Brain microvascular endothelial cell (primary cell): ENCODE results near the gene RAB27A.
"Not testable (repeated sequence)": the region's sequence is repeated elsewhere in the genome, so short reads cannot be mapped to it uniquely, and the experiment has no call there.

Experiments
- DNase-seq: peaks from one replicate; pipeline ENCODE4 v3.0.0-alpha.2; 2020
- H3K27ac ChIP-seq: fragments of 250-450 bp; sonication (Bioruptor Pico); 2 replicates; pipeline ENCODE4 v1.5.1; 2020; ENCODE audit warnings: mild to moderate bottlenecking, moderate library complexity
- H3K27me3 ChIP-seq: fragments of 250-450 bp; sonication (Bioruptor Pico); replicated peaks from 2 replicates; pipeline ENCODE4 v1.5.1; 2020; ENCODE audit warnings: mild to moderate bottlenecking
- H3K36me3 ChIP-seq: fragments of 250-450 bp; sonication (Bioruptor Pico); replicated peaks from 2 replicates; pipeline ENCODE4 v1.5.1; 2020; ENCODE audit warnings: mild to moderate bottlenecking
- H3K4me3 ChIP-seq: 2 replicates; pipeline ENCODE4 v1.5.1; 2011; ENCODE audit warnings: low read depth, mild to moderate bottlenecking, control low read depth, low read length, moderate library complexity
- in situ Hi-C: cut with HindIII; loops from 2 replicates; pipeline ENCODE4 v1.10.0; 2017; ENCODE audit warnings: low sequenced_read_pairs, low pct_ligation_motif_present
- TF ChIP-seq, protein P1 (sequence below): IDR thresholded peaks from 2 replicates; pipeline ENCODE4 v1.5.1; 2011; ENCODE audit warnings: low read depth, mild to moderate bottlenecking, moderate library complexity, low read length, control low read depth, inconsistent platforms; ENCODE audit errors: missing control alignments

Gene RAB27A

DNA sequence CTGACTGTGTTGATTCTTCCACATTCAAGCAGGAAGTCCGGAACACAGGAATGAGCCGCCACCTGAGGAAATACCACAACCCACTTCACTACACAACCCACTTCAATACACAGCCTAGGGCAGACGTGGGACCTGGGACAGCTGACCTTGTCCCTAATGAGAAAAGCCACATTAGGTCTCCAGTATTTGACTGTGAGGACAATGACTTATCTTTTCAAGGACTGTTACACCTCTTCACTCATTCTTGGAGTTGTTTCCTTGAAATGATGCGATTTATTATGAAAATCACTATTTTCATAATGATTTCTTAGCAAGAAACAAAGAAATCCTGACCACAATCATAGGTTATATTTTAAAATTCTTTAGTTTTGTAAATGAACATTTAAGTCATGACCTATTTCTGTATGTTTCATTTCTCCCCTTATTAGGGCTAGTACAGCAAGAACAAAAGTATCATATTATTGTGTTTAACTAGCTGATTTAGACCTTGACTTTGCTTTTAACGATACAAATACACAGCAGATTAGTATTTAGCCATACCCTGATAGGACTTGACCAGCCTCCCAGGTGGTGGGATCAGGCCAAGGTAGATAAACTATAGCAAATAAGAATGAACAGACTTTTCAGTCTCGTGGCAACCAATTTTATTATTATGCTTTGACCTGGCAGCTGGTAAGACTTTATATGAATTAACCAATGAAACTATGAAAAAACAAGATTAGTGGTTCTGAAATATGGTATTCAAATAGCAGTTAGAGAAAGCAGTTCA lies 6.0 kb downstream of the RAB27A start:
- H3K4me3 ChIP-seq = no peak overlapping the region
- no peak overlapping the region for H3K27ac ChIP-seq
- no peak for DNase-seq
- in situ Hi-C loops = no loop called here
- H3K36me3 ChIP-seq = no peaks in the 10 kb centered on the region
- TF ChIP-seq, protein P1, sequence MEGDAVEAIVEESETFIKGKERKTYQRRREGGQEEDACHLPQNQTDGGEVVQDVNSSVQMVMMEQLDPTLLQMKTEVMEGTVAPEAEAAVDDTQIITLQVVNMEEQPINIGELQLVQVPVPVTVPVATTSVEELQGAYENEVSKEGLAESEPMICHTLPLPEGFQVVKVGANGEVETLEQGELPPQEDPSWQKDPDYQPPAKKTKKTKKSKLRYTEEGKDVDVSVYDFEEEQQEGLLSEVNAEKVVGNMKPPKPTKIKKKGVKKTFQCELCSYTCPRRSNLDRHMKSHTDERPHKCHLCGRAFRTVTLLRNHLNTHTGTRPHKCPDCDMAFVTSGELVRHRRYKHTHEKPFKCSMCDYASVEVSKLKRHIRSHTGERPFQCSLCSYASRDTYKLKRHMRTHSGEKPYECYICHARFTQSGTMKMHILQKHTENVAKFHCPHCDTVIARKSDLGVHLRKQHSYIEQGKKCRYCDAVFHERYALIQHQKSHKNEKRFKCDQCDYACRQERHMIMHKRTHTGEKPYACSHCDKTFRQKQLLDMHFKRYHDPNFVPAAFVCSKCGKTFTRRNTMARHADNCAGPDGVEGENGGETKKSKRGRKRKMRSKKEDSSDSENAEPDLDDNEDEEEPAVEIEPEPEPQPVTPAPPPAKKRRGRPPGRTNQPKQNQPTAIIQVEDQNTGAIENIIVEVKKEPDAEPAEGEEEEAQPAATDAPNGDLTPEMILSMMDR = no peak
- H3K27me3 ChIP-seq = no peaks in the 10 kb centered on the region

DNA sequence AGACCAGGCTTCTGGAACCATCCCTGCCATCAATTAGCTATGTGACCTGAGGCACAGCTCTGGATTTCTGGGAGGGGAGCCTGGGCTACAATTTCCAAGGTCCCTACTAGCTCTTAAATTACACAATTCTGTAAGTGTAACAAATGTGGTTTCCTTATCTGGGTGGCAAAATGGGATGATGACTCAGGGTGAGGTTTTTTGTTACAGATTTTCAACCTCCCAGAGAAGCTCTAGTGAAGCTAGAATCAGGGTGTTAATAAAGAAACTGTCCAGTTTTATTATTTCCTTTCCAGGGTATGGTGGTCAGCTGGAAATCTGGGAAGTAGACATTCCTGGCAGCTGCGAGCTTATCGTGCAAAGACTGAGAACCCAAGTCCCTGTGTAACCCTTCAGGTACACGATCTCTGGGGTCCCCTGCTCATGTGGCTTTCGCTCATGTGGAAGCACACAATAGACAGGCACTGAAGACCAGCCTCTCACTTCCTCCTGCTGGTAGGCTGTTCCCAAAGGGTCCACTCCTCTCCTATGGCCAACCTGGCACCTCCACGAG lies 7.3 kb downstream of the RAB27A start:
- no peaks in the 10 kb centered on the region for H3K36me3 ChIP-seq
- TF ChIP-seq, protein P1 = peak; percentile 13
- H3K27ac ChIP-seq = peak overlapping the region; percentile 47
- no peak overlapping the region for H3K4me3 ChIP-seq
- in situ Hi-C loops = no loop called here
- H3K27me3 ChIP-seq = no peaks in the 10 kb centered on the region
- peak; percentile 72 for DNase-seq

GRCh38 chr15:55281517-55282228 lies 7.9 kb downstream of the RAB27A start:
- DNase-seq = no peak
- Histone ChIP-seq H3K27me3 (no peaks in the 10 kb centered on the region), H3K4me3 (no peak overlapping the region), H3K27ac (peak overlapping the region; percentile 47), H3K36me3 (no peaks in the 10 kb centered on the region)
- TF ChIP-seq, protein P1 = no peak
- in situ Hi-C loops = no loop called here

DNA sequence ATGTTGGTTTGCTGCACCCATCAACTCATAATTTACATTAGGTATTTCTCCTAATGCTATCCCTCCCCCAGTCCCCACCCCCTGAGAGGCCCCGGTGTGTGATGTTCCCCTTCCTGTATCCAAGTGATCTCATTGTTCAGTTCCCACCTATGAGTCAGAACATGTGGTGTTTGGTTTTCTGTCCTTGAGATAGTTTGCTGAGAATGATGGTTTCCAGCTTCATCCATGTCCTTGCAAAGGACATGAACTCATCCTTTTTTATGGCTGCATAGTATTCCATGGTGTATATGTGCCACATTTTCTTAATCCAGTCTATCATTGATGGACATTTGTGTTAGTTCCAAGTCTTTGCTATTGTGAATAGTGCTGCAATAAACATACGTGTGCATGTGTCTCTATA lies 9.0 kb downstream of the RAB27A start:
- peak overlapping the region; percentile 91 for H3K27ac ChIP-seq
- in situ Hi-C loops, H3K4me3 ChIP-seq, H3K27me3 ChIP-seq, H3K36me3 ChIP-seq: not testable (repeated sequence)
- DNase-seq = peak; percentile 66

DNA sequence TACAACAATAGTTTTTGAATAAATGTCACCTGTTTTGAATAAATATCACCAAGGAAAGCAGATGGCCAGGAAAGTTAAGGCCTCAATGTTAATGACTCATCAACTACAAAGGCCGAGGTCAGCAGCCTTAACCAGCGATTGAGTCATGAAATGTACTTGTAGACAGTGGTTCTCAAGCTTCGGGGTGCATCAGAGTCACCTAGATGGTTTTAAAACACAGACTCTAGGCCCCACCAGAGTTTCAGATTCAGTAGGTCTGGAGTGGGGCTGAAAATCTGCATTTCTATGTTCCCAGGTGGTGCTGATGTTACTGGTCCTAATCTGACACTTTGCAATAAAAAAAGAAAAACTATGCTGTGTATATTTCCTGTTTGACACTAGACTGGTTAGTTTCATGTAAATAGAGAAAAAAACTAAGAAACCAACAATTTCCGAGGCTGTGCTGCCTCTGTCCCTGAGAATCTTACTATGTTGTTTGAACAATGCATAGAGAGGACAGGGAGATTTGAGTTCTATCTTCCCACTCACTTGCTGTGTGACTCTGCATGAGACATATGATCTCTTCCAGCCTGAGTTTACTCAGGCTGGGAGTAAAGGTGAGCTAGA lies 9.8 kb downstream of the RAB27A start:
- Histone ChIP-seq H3K27me3 (no peaks in the 10 kb centered on the region), H3K4me3 (no peak overlapping the region), H3K27ac (peak overlapping the region; percentile 91), H3K36me3 (no peaks in the 10 kb centered on the region)
- in situ Hi-C loops = no loop called here
- DNase-seq = peak; percentile 92
- TF ChIP-seq, protein P1 = no peak
